Left renal cortex interstitium (tissue), 4 donors: ENCODE results near the gene IGHMBP2. TPM values are rescaled to one million over a fixed set of nuclear protein-coding genes. Genes with fewer than 3 reads are reported as not detected.

Experiments used
- DNase-seq, 4 donors: peaks; one replicate each; pipeline ENCODE4 v3.0.0-alpha.2; 2013; ENCODE audit warnings: low read depth in 4 of 4, low spot score in 2 of 4, missing footprints in 1 of 4
- polyA plus RNA-seq, 4 donors: library from polyadenylated mRNA; unstranded; fragments of 120-200 nt; gene quantifications; one replicate each; pipeline ENCODE4 v1.2.1, GENCODE V29; 2013; ENCODE audit not compliant: insufficient read length in 4 of 4

IGHMBP2 gene
- polyA plus RNA-seq, 4 donors, result 13.2 to 19.4 (median 16.5) TPM

GRCh38 chr11:68938816-68939582, 35.3 kb downstream of the IGHMBP2 start:
- DNase-seq, result no peak

- no peak for DNase-seq
Observed at GRCh38 chr11:68939583-68940555, 36.2 kb downstream of the IGHMBP2 start.

GRCh38 chr11:68940651-68941323, 37.1 kb downstream of the IGHMBP2 start:
- no peak for DNase-seq

GRCh38 chr11:68941324-68942094, 37.8 kb downstream of the IGHMBP2 start:
- no peak for DNase-seq

GRCh38 chr11:68942095-68942620, 38.5 kb downstream of the IGHMBP2 start:
- no peak for DNase-seq

- DNase-seq, result no peak
Observed at GRCh38 chr11:68942751-68943271, 39.1 kb downstream of the IGHMBP2 start.

- DNase-seq, result peak; percentile 7 to 44 (median 36)
Observed at GRCh38 chr11:68946416-68947090, 42.9 kb downstream of the IGHMBP2 start.

GRCh38 chr11:68947151-68947550, 43.5 kb downstream of the IGHMBP2 start:
- DNase-seq, result no peak

GRCh38 chr11:68948496-68948895, 44.8 kb downstream of the IGHMBP2 start:
- no peak for DNase-seq

- no peak for DNase-seq
Observed at GRCh38 chr11:68948935-68949334, 45.2 kb downstream of the IGHMBP2 start.

GRCh38 chr11:68950270-68950669, 46.6 kb downstream of the IGHMBP2 start:
- no peak for DNase-seq

- no peak for DNase-seq
Observed at GRCh38 chr11:68950762-68951161, 47.1 kb downstream of the IGHMBP2 start.

- DNase-seq, result peak in 3 of 4 donors; percentile 6 to 39 (median 28)
Observed at GRCh38 chr11:68954836-68955606, 51.3 kb downstream of the IGHMBP2 start.

- peak in 1 of 4 donors; percentile 6 for DNase-seq
Observed at GRCh38 chr11:68955607-68955958, 51.9 kb downstream of the IGHMBP2 start.

- DNase-seq, result no peak
Observed at GRCh38 chr11:68956142-68956541, 52.5 kb downstream of the IGHMBP2 start.

- no peak for DNase-seq
Observed at GRCh38 chr11:68956547-68957254, 53.0 kb downstream of the IGHMBP2 start.

- DNase-seq, result no peak
Observed at GRCh38 chr11:68958211-68958610, 54.5 kb downstream of the IGHMBP2 start.
